GM12801 (cell line): ENCODE measurements around the gene UBR3.

Source experiments
- CTCF ChIP-seq: IDR thresholded peaks from one replicate; pipeline ENCODE4 v1.5.1; 2011; ENCODE audit warnings: control low read depth; ENCODE audit not compliant: insufficient read length; ENCODE audit errors: extremely low read depth

UBR3 gene

GRCh38 chr2:169994752-169995151 is 167.5 kb downstream of the UBR3 start:
- TF ChIP-seq CTCF: no peak

GRCh38 chr2:169997140-169997887 is 170.1 kb downstream of the UBR3 start:
- TF ChIP-seq CTCF: no peak

GRCh38 chr2:169999054-169999453 is 171.8 kb downstream of the UBR3 start:
- no peak for TF ChIP-seq CTCF

- TF ChIP-seq CTCF: no peak
Measured at GRCh38 chr2:170002096-170002495, 174.8 kb downstream of the UBR3 start.

GRCh38 chr2:170005702-170006101 is 178.4 kb downstream of the UBR3 start:
- TF ChIP-seq CTCF: no peak

- no peak for TF ChIP-seq CTCF
Measured at GRCh38 chr2:170006587-170007325, 179.5 kb downstream of the UBR3 start.

- no peak for TF ChIP-seq CTCF
Measured at GRCh38 chr2:170009209-170009608, 182.0 kb downstream of the UBR3 start.
